ENCODE measurements around the gene GPR158.

- TF ChIP-seq, protein P1, sequence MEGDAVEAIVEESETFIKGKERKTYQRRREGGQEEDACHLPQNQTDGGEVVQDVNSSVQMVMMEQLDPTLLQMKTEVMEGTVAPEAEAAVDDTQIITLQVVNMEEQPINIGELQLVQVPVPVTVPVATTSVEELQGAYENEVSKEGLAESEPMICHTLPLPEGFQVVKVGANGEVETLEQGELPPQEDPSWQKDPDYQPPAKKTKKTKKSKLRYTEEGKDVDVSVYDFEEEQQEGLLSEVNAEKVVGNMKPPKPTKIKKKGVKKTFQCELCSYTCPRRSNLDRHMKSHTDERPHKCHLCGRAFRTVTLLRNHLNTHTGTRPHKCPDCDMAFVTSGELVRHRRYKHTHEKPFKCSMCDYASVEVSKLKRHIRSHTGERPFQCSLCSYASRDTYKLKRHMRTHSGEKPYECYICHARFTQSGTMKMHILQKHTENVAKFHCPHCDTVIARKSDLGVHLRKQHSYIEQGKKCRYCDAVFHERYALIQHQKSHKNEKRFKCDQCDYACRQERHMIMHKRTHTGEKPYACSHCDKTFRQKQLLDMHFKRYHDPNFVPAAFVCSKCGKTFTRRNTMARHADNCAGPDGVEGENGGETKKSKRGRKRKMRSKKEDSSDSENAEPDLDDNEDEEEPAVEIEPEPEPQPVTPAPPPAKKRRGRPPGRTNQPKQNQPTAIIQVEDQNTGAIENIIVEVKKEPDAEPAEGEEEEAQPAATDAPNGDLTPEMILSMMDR (IDR thresholded peaks at IDR 0.05): no peak
- no peak for TF ChIP-seq POLR2A (IDR thresholded peaks at IDR 0.05)
- TF ChIP-seq POLR2AphosphoS5 (IDR thresholded peaks at IDR 0.05): no peak
Observed at GRCh38 chr10:25483999-25484398, 309.2 kb downstream of the GPR158 start.
